Mononuclear cell (primary cell): Measurements from ENCODE around the gene NDEL1. TPM values are rescaled to one million over a fixed set of nuclear protein-coding genes. Genes with fewer than 3 reads are reported as not detected.

ENCODE experiments used
- H3K27me3 ChIP-seq: 2 replicates; pipeline ENCODE4 v1.6.0; 2011; ENCODE audit warnings: low read length, control low read depth; ENCODE audit not compliant: insufficient read depth
- H3K4me1 ChIP-seq: 2 replicates; pipeline ENCODE4 v1.5.1; 2011; ENCODE audit warnings: mild to moderate bottlenecking, low read length, control low read depth; ENCODE audit not compliant: insufficient read depth
- H3K4me3 ChIP-seq: 2 replicates; pipeline ENCODE4 v1.5.1; 2011; ENCODE audit warnings: mild to moderate bottlenecking, low read length, moderate library complexity
- H3K9me3 ChIP-seq: 2 replicates; pipeline ENCODE4 v1.5.1; 2011; ENCODE audit warnings: low read depth, mild to moderate bottlenecking, control low read depth, low read length
- total RNA-seq: library from RNA; depleted of rRNA; stranded (reverse); fragments of >200 nt; gene quantifications from one replicate; pipeline ENCODE4 v1.2.3, GENCODE V29; 2012

NDEL1 gene
- total RNA-seq, 1 donor, result 156 TPM

- no peaks in the 10 kb centered on the region for H3K9me3 ChIP-seq
- H3K4me3 ChIP-seq, result peak overlapping the region; percentile 98
- H3K27me3 ChIP-seq, result no peaks in the 10 kb centered on the region
- H3K4me1 ChIP-seq, result peaks cover 25% of the 10 kb centered on the region
Measured at GRCh38 chr17:8436169-8436843, 622 bp downstream of the NDEL1 start.

- peak overlapping the region; percentile 98 for H3K4me3 ChIP-seq
- H3K4me1 ChIP-seq, result peaks cover 29% of the 10 kb centered on the region
- H3K9me3 ChIP-seq, result no peaks in the 10 kb centered on the region
- no peaks in the 10 kb centered on the region for H3K27me3 ChIP-seq
Measured at GRCh38 chr17:8436844-8437171, 1.1 kb downstream of the NDEL1 start.

GRCh38 chr17:8438441-8438840, 2.8 kb downstream of the NDEL1 start:
- H3K4me1 ChIP-seq, result peaks cover 35% of the 10 kb centered on the region

GRCh38 chr17:8439681-8440080, 4.0 kb downstream of the NDEL1 start:
- H3K4me1 ChIP-seq, result peaks cover 39% of the 10 kb centered on the region
- H3K4me3 ChIP-seq, result no peak overlapping the region
- no peaks in the 10 kb centered on the region for H3K27me3 ChIP-seq
- H3K9me3 ChIP-seq, result no peaks in the 10 kb centered on the region

More at GRCh38 chr17:8438441-8438840, 2.8 kb downstream of the NDEL1 start:
- no peaks in the 10 kb centered on the region for H3K9me3 ChIP-seq
- H3K27me3 ChIP-seq, result no peaks in the 10 kb centered on the region
- no peak overlapping the region for H3K4me3 ChIP-seq

- H3K4me1 ChIP-seq, result peaks cover 34% of the 10 kb centered on the region
- H3K4me3 ChIP-seq, result no peak overlapping the region
Measured at GRCh38 chr17:8441690-8442089, 6.0 kb downstream of the NDEL1 start.

GRCh38 chr17:8442310-8442709, 6.6 kb downstream of the NDEL1 start:
- peaks cover 28% of the 10 kb centered on the region for H3K4me1 ChIP-seq

More at GRCh38 chr17:8441690-8442089, 6.0 kb downstream of the NDEL1 start:
- Histone ChIP-seq H3K27me3 (no peaks in the 10 kb centered on the region), H3K9me3 (no peaks in the 10 kb centered on the region)

GRCh38 chr17:8443756-8444155, 8.1 kb downstream of the NDEL1 start:
- Histone ChIP-seq H3K27me3 (no peaks in the 10 kb centered on the region), H3K4me1 (peaks cover 16% of the 10 kb centered on the region), H3K4me3 (no peak overlapping the region), H3K9me3 (no peaks in the 10 kb centered on the region)

More at GRCh38 chr17:8442310-8442709, 6.6 kb downstream of the NDEL1 start:
- no peaks in the 10 kb centered on the region for H3K27me3 ChIP-seq
- H3K9me3 ChIP-seq, result no peaks in the 10 kb centered on the region
- H3K4me3 ChIP-seq, result no peak overlapping the region

- H3K9me3 ChIP-seq, result no peaks in the 10 kb centered on the region
- H3K4me3 ChIP-seq, result no peak overlapping the region
- H3K4me1 ChIP-seq, result peaks cover 14% of the 10 kb centered on the region
- H3K27me3 ChIP-seq, result no peaks in the 10 kb centered on the region
Measured at GRCh38 chr17:8444494-8444893, 8.8 kb downstream of the NDEL1 start.

- Histone ChIP-seq H3K9me3 (no peaks in the 10 kb centered on the region), H3K4me1 (peaks cover 14% of the 10 kb centered on the region), H3K4me3 (no peak overlapping the region), H3K27me3 (no peaks in the 10 kb centered on the region)
Measured at GRCh38 chr17:8445536-8445935, 9.9 kb downstream of the NDEL1 start.

GRCh38 chr17:8447799-8448198, 12.1 kb downstream of the NDEL1 start:
- Histone ChIP-seq H3K4me1 (peaks cover 8% of the 10 kb centered on the region), H3K9me3 (no peaks in the 10 kb centered on the region), H3K27me3 (no peaks in the 10 kb centered on the region), H3K4me3 (no peak overlapping the region)

- Histone ChIP-seq H3K9me3 (no peaks in the 10 kb centered on the region), H3K4me1 (peaks cover 5% of the 10 kb centered on the region), H3K4me3 (no peak overlapping the region), H3K27me3 (no peaks in the 10 kb centered on the region)
Measured at GRCh38 chr17:8448310-8448709, 12.6 kb downstream of the NDEL1 start.

- Histone ChIP-seq H3K4me3 (no peak overlapping the region), H3K27me3 (no peaks in the 10 kb centered on the region), H3K9me3 (no peaks in the 10 kb centered on the region), H3K4me1 (no peaks in the 10 kb centered on the region)
Measured at GRCh38 chr17:8451933-8452614, 16.4 kb downstream of the NDEL1 start.

- no peaks in the 10 kb centered on the region for H3K4me1 ChIP-seq
- no peak overlapping the region for H3K4me3 ChIP-seq
Measured at GRCh38 chr17:8453326-8453725, 17.6 kb downstream of the NDEL1 start.

GRCh38 chr17:8455665-8456209, 20.1 kb downstream of the NDEL1 start:
- H3K9me3 ChIP-seq, result no peaks in the 10 kb centered on the region
- no peaks in the 10 kb centered on the region for H3K27me3 ChIP-seq
- no peak overlapping the region for H3K4me3 ChIP-seq
- H3K4me1 ChIP-seq, result no peaks in the 10 kb centered on the region

More at GRCh38 chr17:8453326-8453725, 17.6 kb downstream of the NDEL1 start:
- H3K9me3 ChIP-seq, result no peaks in the 10 kb centered on the region
- no peaks in the 10 kb centered on the region for H3K27me3 ChIP-seq

- Histone ChIP-seq H3K4me3 (no peak overlapping the region), H3K27me3 (no peaks in the 10 kb centered on the region), H3K4me1 (no peaks in the 10 kb centered on the region), H3K9me3 (no peaks in the 10 kb centered on the region)
Measured at GRCh38 chr17:8458128-8458527, 22.4 kb downstream of the NDEL1 start.
